HTR-8/SVneo (cell line): Measurements from ENCODE around the gene DGAT2.
"Not testable (repeated sequence)": the region's sequence is repeated elsewhere in the genome, so short reads cannot be mapped to it uniquely, and the experiment has no call there.

ENCODE experiments used
- DNase-seq: peaks from one replicate; pipeline ENCODE4 v3.0.0; 2011; ENCODE audit warnings: low spot score, mixed read lengths; ENCODE audit not compliant: insufficient read length
- FAIRE-seq: peaks from 2 replicates; lab custom pipeline; 2011; peaks lifted over from hg19 to GRCh38; lab: Jason Lieb, UNC

The DGAT2 gene

DNA sequence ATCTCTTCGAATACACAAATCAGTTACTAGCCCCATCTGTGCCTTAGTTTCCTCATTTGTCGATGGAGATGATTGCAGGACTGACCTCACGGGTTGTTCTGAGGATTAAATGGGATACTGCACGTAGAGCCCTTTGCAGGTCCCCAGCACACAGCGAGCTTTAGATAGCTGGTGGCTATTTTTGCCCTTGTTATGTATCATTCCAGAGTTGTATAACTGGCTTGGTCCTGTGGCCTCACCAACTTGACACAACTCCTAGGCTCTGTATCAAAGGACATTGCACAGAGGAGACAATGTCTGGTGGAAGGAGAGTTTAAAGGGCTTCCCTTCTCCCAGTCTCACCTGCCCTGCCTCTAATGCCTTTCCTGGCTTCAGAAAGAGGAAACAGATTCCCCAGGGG, 22.8 kb upstream of the DGAT2 start:
- DNase-seq: no peak
- no peak for FAIRE-seq

- not testable (repeated sequence) for DNase-seq, FAIRE-seq
These were observed 19.8 kb upstream of the DGAT2 start for GRCh38 chr11:75748729-75749273.

GRCh38 chr11:75754933-75755332, 13.6 kb upstream of the DGAT2 start:
- not testable (repeated sequence) for DNase-seq, FAIRE-seq

GRCh38 chr11:75757651-75758050, 10.9 kb upstream of the DGAT2 start:
- FAIRE-seq (no peak), DNase-seq (no peak)

GRCh38 chr11:75759832-75760231, 8.7 kb upstream of the DGAT2 start:
- no peak for FAIRE-seq
- no peak for DNase-seq

- no peak for FAIRE-seq
- no peak for DNase-seq
These were observed 8.3 kb upstream of the DGAT2 start for GRCh38 chr11:75760243-75760642.

GRCh38 chr11:75760710-75761493, 7.7 kb upstream of the DGAT2 start:
- FAIRE-seq (no peak), DNase-seq (no peak)

GRCh38 chr11:75762158-75762557, 6.4 kb upstream of the DGAT2 start:
- FAIRE-seq: no peak
- no peak for DNase-seq

DNA sequence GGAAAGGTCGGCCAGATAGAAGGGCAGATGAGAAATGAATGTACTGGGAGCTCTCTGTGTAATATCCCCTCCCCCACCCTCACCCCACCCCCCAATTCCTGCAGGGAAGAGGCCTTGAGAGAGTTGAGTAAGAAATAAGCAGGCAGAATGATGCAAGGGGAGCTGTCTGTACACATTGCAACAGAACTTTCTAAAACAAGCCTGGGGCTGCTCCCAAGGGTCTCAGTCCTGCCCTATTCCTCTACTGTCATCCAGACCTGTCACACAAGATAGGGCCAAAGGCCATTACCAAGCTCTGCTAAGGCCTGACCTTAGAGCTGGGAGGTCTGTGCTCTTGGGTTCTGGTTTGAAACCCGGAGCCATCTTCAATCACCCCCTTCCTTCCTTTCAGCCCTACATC, 5.7 kb upstream of the DGAT2 start:
- FAIRE-seq (no peak), DNase-seq (no peak)

DNA sequence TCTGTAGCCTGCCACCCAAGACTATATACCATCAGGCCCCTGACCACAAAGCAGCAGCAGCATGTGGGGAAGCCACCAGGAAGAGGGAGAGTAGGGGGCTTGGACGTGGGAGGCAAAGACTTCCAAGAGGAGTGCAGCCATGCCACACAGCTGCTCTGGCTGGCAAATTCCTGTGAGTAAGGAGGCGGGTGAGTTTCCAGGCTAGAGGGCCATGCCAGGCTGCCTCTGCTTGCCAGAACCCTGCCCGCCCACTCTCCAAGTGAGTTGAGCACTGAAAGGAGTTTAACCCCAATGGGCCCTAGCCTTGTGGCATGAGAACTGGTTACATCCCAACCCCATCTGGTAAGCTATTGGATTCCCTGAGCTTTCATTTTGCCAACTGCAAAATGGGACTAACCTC, 4.7 kb upstream of the DGAT2 start:
- FAIRE-seq (no peak), DNase-seq (no peak)

- DNase-seq (no peak), FAIRE-seq (no peak)
These were observed 3.5 kb upstream of the DGAT2 start for GRCh38 chr11:75765116-75765515.

- no peak for FAIRE-seq
These were observed 1.9 kb upstream of the DGAT2 start for GRCh38 chr11:75766443-75767227.

GRCh38 chr11:75767228-75767572, 1.4 kb upstream of the DGAT2 start:
- no peak for FAIRE-seq
- DNase-seq: no peak

More at GRCh38 chr11:75766443-75767227, 1.9 kb upstream of the DGAT2 start:
- DNase-seq: no peak

DNA sequence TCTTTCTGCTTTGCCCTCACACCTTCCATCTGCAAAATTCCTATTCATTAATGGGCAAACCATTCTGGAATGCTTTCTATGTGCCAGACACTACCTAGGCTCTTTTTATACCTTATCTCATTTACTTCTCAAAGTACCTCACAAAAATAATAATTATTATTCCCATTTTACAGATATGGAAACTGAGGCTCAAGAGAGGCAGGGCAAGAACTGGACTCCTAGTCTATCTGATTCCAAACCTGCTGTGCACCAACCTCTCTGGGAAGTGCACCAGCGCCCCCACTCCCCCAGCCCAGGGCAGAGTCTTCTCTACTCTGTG, 826 bp upstream of the DGAT2 start:
- no peak for DNase-seq
- FAIRE-seq: no peak

DNA sequence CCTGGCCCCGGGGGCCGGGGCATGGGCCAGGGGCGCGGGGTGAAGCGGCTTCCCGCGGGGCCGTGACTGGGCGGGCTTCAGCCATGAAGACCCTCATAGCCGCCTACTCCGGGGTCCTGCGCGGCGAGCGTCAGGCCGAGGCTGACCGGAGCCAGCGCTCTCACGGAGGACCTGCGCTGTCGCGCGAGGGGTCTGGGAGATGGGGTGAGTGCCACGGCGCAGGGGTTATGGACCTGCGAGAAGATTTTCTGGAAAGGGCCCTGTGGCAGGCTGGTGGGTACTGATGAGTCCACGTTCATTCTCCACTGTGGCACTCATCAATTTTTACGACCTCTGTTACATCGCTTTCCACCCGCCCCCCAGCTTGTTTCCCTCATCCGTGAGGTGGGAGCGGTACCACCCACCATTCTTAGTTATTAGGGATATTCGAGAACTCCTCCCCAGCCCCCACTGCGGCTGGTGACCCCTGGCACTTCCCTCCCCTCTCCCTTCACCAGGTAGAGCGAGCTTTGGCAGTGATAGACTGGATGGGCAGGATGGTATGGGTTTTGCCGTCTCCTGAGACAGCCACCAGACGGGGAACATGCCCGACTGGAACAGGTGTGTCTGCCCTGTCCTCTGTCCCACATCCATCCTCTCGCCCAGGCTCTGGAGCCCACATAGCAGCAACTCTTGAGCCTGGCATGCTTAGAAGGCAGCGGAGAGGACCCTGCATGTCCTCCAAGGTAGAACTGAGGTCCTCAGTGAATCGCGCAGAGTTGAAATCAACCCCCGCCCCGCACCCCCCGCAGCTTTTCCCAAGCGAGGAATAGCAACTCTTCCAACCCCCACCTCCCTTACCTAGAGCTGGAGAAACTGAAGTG, 562 bp downstream of the DGAT2 start:
- no peak for FAIRE-seq
- no peak for DNase-seq

GRCh38 chr11:75770102-75770501, 1.5 kb downstream of the DGAT2 start:
- no peak for FAIRE-seq
- DNase-seq: no peak

DNA sequence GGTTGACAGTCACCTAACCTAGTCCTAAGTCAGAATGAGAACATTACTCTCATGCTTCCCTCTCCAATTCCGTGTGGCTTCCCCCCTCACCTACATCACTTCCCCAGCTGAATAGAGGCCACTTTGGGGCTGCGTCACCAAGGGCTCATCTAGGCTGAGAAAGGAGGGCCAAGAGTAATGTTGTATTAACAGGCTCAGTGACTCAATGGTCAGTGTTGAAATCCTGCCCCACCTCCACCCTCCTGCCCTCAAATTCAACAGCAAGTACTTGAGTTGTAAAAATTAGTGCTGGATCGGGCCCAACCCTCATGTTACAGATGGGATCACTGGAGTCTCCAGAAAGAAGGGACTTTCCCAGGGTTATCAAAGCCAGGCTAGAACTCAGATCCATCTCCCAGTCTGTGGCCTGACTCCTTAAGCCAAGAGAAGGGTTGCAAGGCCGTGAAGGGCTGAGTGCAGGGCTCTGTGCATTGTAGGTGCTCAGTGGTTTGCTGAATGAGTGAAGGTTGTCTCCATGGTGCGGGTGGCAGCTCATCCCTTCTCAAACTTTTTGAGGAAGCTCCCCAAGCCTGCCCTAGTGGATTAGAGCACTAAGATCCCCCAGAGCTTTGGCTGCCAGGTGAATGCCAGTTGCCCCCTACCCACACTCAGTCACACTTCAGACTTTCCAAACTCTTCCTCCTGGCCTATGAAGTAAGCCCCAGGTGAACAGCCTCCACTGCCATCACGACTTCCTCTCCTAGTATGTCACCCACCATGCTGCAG, 3.2 kb downstream of the DGAT2 start:
- DNase-seq (no peak), FAIRE-seq (no peak)

GRCh38 chr11:75773595-75774353, 5.2 kb downstream of the DGAT2 start:
- FAIRE-seq: no peak
- DNase-seq: no peak

GRCh38 chr11:75775056-75775455, 6.5 kb downstream of the DGAT2 start:
- DNase-seq (no peak), FAIRE-seq (no peak)
